ENCODE data around the gene PRSS22.

Gene PRSS22

GRCh38 chr16:2809149-2809760 is 48.7 kb downstream of the PRSS22 start:
- H3K9me3 ChIP-seq (replicated peaks in 1 of 2; ENCODE audit: control insufficient read depth in 2 of 2, insufficient read depth in 1 of 2, low read depth in 1 of 2, low read length in 2 of 2), result peaks cover 2 to 16% of the 10 kb centered on the region in 2 donors

GRCh38 chr16:2808181-2808580 is 49.8 kb downstream of the PRSS22 start:
- Histone ChIP-seq H3K4ac (ENCODE audit: low read length) (no peak overlapping the region), H3K14ac (ENCODE audit: low read length) (no peak overlapping the region)

More at GRCh38 chr16:2809149-2809760, 48.7 kb downstream of the PRSS22 start:
- Histone ChIP-seq H3K9ac (ENCODE audit: low read depth, low read length, poor library complexity) (no peak overlapping the region), H3K27me3 (ENCODE audit: control insufficient read depth in 3 of 3, insufficient read depth in 3 of 3, low read depth in 1 of 3, low read length in 3 of 3) (peaks cover 0 to 13% (median 0%) of the 10 kb centered on the region in 3 experiments), H3K18ac (ENCODE audit: low read length) (no peak overlapping the region), H2BK15ac (ENCODE audit: low read length) (no peak overlapping the region), H2BK12ac (ENCODE audit: low read length) (no peak overlapping the region), H4K91ac (ENCODE audit: low read depth, low read length, poor library complexity) (no peak overlapping the region), H3K4me3 (ENCODE audit: low read length in 2 of 2) (no peak overlapping the region), H2BK120ac (ENCODE audit: low read depth, low read length) (no peak overlapping the region), H2BK5ac (ENCODE audit: low read length) (no peak overlapping the region), H3K14ac (ENCODE audit: low read length) (no peak overlapping the region), H3K4ac (ENCODE audit: low read length) (no peak overlapping the region), H3K36me3 (replicated peaks in 1 of 2; ENCODE audit: control insufficient read depth in 2 of 2, insufficient read depth in 2 of 2, low read length in 2 of 2) (no peaks in the 10 kb centered on the region), H3K27ac (replicated peaks; ENCODE audit: low read length) (no peak overlapping the region), H3K79me1 (ENCODE audit: low read depth, low read length) (peaks cover 4% of the 10 kb centered on the region), H2AK5ac (ENCODE audit: low read depth, low read length) (no peak overlapping the region), H4K8ac (ENCODE audit: low read depth, low read length) (no peak overlapping the region), H3K23ac (ENCODE audit: low read depth, low read length, poor library complexity) (no peak overlapping the region), H3K4me1 (ENCODE audit: control insufficient read depth in 2 of 2, insufficient read depth in 1 of 2, low read depth in 1 of 2, low read length in 2 of 2) (no peaks in the 10 kb centered on the region), H2AFZ (ENCODE audit: low read length) (no peak overlapping the region), H3K4me2 (ENCODE audit: insufficient read depth, low read length, poor library complexity, severe bottlenecking) (no peak overlapping the region)
- no peak for DNase-seq (ENCODE audit: low spot score)
- WGBS, 2 donors (ENCODE audit: extremely low coverage in 2 of 2, insufficient read length in 2 of 2, insufficient replicate concordance in 1 of 2), result no CpG with 5 or more reads among the region's 3 CpGs

GRCh38 chr16:2806286-2806685 is 51.7 kb downstream of the PRSS22 start:
- Histone ChIP-seq H3K9me3 (replicated peaks in 1 of 2; ENCODE audit: control insufficient read depth in 2 of 2, insufficient read depth in 1 of 2, low read depth in 1 of 2, low read length in 2 of 2) (peaks cover 7 to 19% of the 10 kb centered on the region in 2 donors), H2AFZ (ENCODE audit: low read length) (no peak overlapping the region), H4K8ac (ENCODE audit: low read depth, low read length) (no peak overlapping the region), H2BK12ac (ENCODE audit: low read length) (no peak overlapping the region), H3K4me1 (ENCODE audit: control insufficient read depth in 2 of 2, insufficient read depth in 1 of 2, low read depth in 1 of 2, low read length in 2 of 2) (no peaks in the 10 kb centered on the region), H3K23ac (ENCODE audit: low read depth, low read length, poor library complexity) (no peak overlapping the region), H3K14ac (ENCODE audit: low read length) (peak overlapping the region; percentile 48), H3K4ac (ENCODE audit: low read length) (no peak overlapping the region), H3K27ac (replicated peaks; ENCODE audit: low read length) (no peak overlapping the region), H3K4me3 (ENCODE audit: low read length in 2 of 2) (peak overlapping the region in 1 of 2 donors; percentile 62), H3K36me3 (replicated peaks in 1 of 2; ENCODE audit: control insufficient read depth in 2 of 2, insufficient read depth in 2 of 2, low read length in 2 of 2) (no peaks in the 10 kb centered on the region), H3K18ac (ENCODE audit: low read length) (no peak overlapping the region), H2BK15ac (ENCODE audit: low read length) (no peak overlapping the region), H2AK5ac (ENCODE audit: low read depth, low read length) (no peak overlapping the region), H3K27me3 (ENCODE audit: control insufficient read depth in 3 of 3, insufficient read depth in 3 of 3, low read depth in 1 of 3, low read length in 3 of 3) (peaks cover 0 to 6% (median 0%) of the 10 kb centered on the region in 3 experiments), H4K91ac (ENCODE audit: low read depth, low read length, poor library complexity) (no peak overlapping the region), H2BK5ac (ENCODE audit: low read length) (no peak overlapping the region), H3K9ac (ENCODE audit: low read depth, low read length, poor library complexity) (no peak overlapping the region), H3K4me2 (ENCODE audit: insufficient read depth, low read length, poor library complexity, severe bottlenecking) (no peak overlapping the region), H2BK120ac (ENCODE audit: low read depth, low read length) (no peak overlapping the region), H3K79me1 (ENCODE audit: low read depth, low read length) (peaks cover 2% of the 10 kb centered on the region)
- no CpG with 5 or more reads among the region's 5 CpGs for WGBS, 2 donors (ENCODE audit: extremely low coverage in 2 of 2, insufficient read length in 2 of 2, insufficient replicate concordance in 1 of 2)
- no peak for DNase-seq (ENCODE audit: low spot score)

More at GRCh38 chr16:2808181-2808580, 49.8 kb downstream of the PRSS22 start:
- Histone ChIP-seq H3K4me2 (ENCODE audit: insufficient read depth, low read length, poor library complexity, severe bottlenecking) (no peak overlapping the region), H3K23ac (ENCODE audit: low read depth, low read length, poor library complexity) (no peak overlapping the region), H4K8ac (ENCODE audit: low read depth, low read length) (no peak overlapping the region), H2AK5ac (ENCODE audit: low read depth, low read length) (no peak overlapping the region), H4K91ac (ENCODE audit: low read depth, low read length, poor library complexity) (peak overlapping the region; percentile 11), H3K18ac (ENCODE audit: low read length) (no peak overlapping the region), H2BK12ac (ENCODE audit: low read length) (no peak overlapping the region), H3K36me3 (replicated peaks in 1 of 2; ENCODE audit: control insufficient read depth in 2 of 2, insufficient read depth in 2 of 2, low read length in 2 of 2) (no peaks in the 10 kb centered on the region), H3K9me3 (replicated peaks in 1 of 2; ENCODE audit: control insufficient read depth in 2 of 2, insufficient read depth in 1 of 2, low read depth in 1 of 2, low read length in 2 of 2) (peaks cover 7 to 19% of the 10 kb centered on the region in 2 donors), H3K27ac (replicated peaks; ENCODE audit: low read length) (no peak overlapping the region), H3K79me1 (ENCODE audit: low read depth, low read length) (peaks cover 4% of the 10 kb centered on the region), H2BK15ac (ENCODE audit: low read length) (no peak overlapping the region), H3K4me3 (ENCODE audit: low read length in 2 of 2) (no peak overlapping the region), H3K9ac (ENCODE audit: low read depth, low read length, poor library complexity) (no peak overlapping the region), H3K4me1 (ENCODE audit: control insufficient read depth in 2 of 2, insufficient read depth in 1 of 2, low read depth in 1 of 2, low read length in 2 of 2) (no peaks in the 10 kb centered on the region), H2AFZ (ENCODE audit: low read length) (no peak overlapping the region), H2BK120ac (ENCODE audit: low read depth, low read length) (no peak overlapping the region), H2BK5ac (ENCODE audit: low read length) (no peak overlapping the region), H3K27me3 (ENCODE audit: control insufficient read depth in 3 of 3, insufficient read depth in 3 of 3, low read depth in 1 of 3, low read length in 3 of 3) (peaks cover 0 to 13% (median 0%) of the 10 kb centered on the region in 3 experiments)
- WGBS, 2 donors (ENCODE audit: extremely low coverage in 2 of 2, insufficient read length in 2 of 2, insufficient replicate concordance in 1 of 2), result no CpG with 5 or more reads among the region's 7 CpGs
- DNase-seq (ENCODE audit: low spot score), result no peak

- Histone ChIP-seq H3K4ac (ENCODE audit: low read length) (no peak overlapping the region), H2BK120ac (ENCODE audit: low read depth, low read length) (no peak overlapping the region), H2BK15ac (ENCODE audit: low read length) (no peak overlapping the region), H3K14ac (ENCODE audit: low read length) (no peak overlapping the region), H4K8ac (ENCODE audit: low read depth, low read length) (no peak overlapping the region), H3K4me3 (ENCODE audit: low read length in 2 of 2) (peak overlapping the region in 1 of 2 donors; percentile 27), H3K27ac (replicated peaks; ENCODE audit: low read length) (no peak overlapping the region), H3K79me1 (ENCODE audit: low read depth, low read length) (peaks cover 2% of the 10 kb centered on the region), H3K18ac (ENCODE audit: low read length) (no peak overlapping the region), H3K9ac (ENCODE audit: low read depth, low read length, poor library complexity) (no peak overlapping the region), H3K36me3 (replicated peaks in 1 of 2; ENCODE audit: control insufficient read depth in 2 of 2, insufficient read depth in 2 of 2, low read length in 2 of 2) (no peaks in the 10 kb centered on the region), H3K4me1 (ENCODE audit: control insufficient read depth in 2 of 2, insufficient read depth in 1 of 2, low read depth in 1 of 2, low read length in 2 of 2) (no peaks in the 10 kb centered on the region), H2BK5ac (ENCODE audit: low read length) (no peak overlapping the region), H3K23ac (ENCODE audit: low read depth, low read length, poor library complexity) (peak overlapping the region; percentile 21), H3K4me2 (ENCODE audit: insufficient read depth, low read length, poor library complexity, severe bottlenecking) (no peak overlapping the region), H3K9me3 (replicated peaks in 1 of 2; ENCODE audit: control insufficient read depth in 2 of 2, insufficient read depth in 1 of 2, low read depth in 1 of 2, low read length in 2 of 2) (peaks cover 7 to 19% of the 10 kb centered on the region in 2 donors), H4K91ac (ENCODE audit: low read depth, low read length, poor library complexity) (no peak overlapping the region), H2BK12ac (ENCODE audit: low read length) (no peak overlapping the region), H3K27me3 (ENCODE audit: control insufficient read depth in 3 of 3, insufficient read depth in 3 of 3, low read depth in 1 of 3, low read length in 3 of 3) (peaks cover 0 to 2% (median 0%) of the 10 kb centered on the region in 3 experiments), H2AFZ (ENCODE audit: low read length) (no peak overlapping the region), H2AK5ac (ENCODE audit: low read depth, low read length) (peak overlapping the region; percentile 33)
- WGBS, 2 donors (ENCODE audit: extremely low coverage in 2 of 2, insufficient read length in 2 of 2, insufficient replicate concordance in 1 of 2), result no CpG with 5 or more reads among the region's 4 CpGs
- DNase-seq (ENCODE audit: low spot score), result no peak
These were observed 53.2 kb downstream of the PRSS22 start for GRCh38 chr16:2804728-2805127.
